HG03457 (cell line): ENCODE data around the gene ZNF280B.

ENCODE experiments used
- ATAC-seq: cut with Tn5 transposase; IDR thresholded peaks from one replicate; pipeline ENCODE4 v1.9.1; 2021; ENCODE audit warnings: moderate number of reproducible peaks; ENCODE audit not compliant: unreplicated experiment

The ZNF280B gene

GRCh38 chr22:22508274-22509176 is at the start of gene ZNF280B:
Gene ZNF280B, minus strand, starts transcription at chr22:22508742. Its CDS starts 19,344 bp downstream, at chr22:22489398.
- ATAC-seq = peak; percentile 81

GRCh38 chr22:22556995-22557925 is 48.7 kb upstream of the ZNF280B start:
- ATAC-seq = no peak

- ATAC-seq = no peak
Observed at GRCh38 chr22:22556578-22556977, 48.0 kb upstream of the ZNF280B start.

- ATAC-seq = no peak
Observed at GRCh38 chr22:22555596-22555995, 47.1 kb upstream of the ZNF280B start.

- ATAC-seq = no peak
Observed at GRCh38 chr22:22554587-22555284, 46.2 kb upstream of the ZNF280B start.

- ATAC-seq = no peak
Observed at GRCh38 chr22:22553735-22554586, 45.4 kb upstream of the ZNF280B start.

- no peak for ATAC-seq
Observed at GRCh38 chr22:22553141-22553540, 44.6 kb upstream of the ZNF280B start.

- ATAC-seq = no peak
Observed at GRCh38 chr22:22552630-22553029, 44.1 kb upstream of the ZNF280B start.

GRCh38 chr22:22550789-22551434 is 42.4 kb upstream of the ZNF280B start:
- no peak for ATAC-seq

- no peak for ATAC-seq
Observed at GRCh38 chr22:22548910-22549309, 40.4 kb upstream of the ZNF280B start.

GRCh38 chr22:22548317-22548716 is 39.8 kb upstream of the ZNF280B start:
- no peak for ATAC-seq

GRCh38 chr22:22547692-22548300 is 39.3 kb upstream of the ZNF280B start:
- ATAC-seq = no peak

- no peak for ATAC-seq
Observed at GRCh38 chr22:22547226-22547625, 38.7 kb upstream of the ZNF280B start.

GRCh38 chr22:22546490-22546889 is 37.9 kb upstream of the ZNF280B start:
- ATAC-seq = no peak

- no peak for ATAC-seq
Observed at GRCh38 chr22:22545084-22545483, 36.5 kb upstream of the ZNF280B start.

- no peak for ATAC-seq
Observed at GRCh38 chr22:22538226-22538989, 29.9 kb upstream of the ZNF280B start.

- ATAC-seq = no peak
Observed at GRCh38 chr22:22536916-22537315, 28.4 kb upstream of the ZNF280B start.

- ATAC-seq = no peak
Observed at GRCh38 chr22:22536515-22536914, 28.0 kb upstream of the ZNF280B start.
